OCI-LY3 (cell line): ENCODE measurements around the gene CDC45.
"Not testable (repeated sequence)": the region's sequence is repeated elsewhere in the genome, so short reads cannot be mapped to it uniquely, and the experiment has no call there.

Source experiments
- H2AFZ ChIP-seq: fragments of 200-600, 300-600 bp; shearing (Covaris generic); 2 replicates; pipeline ENCODE4 v1.6.0; 2014; ENCODE audit warnings: antibody characterized with exemption, low read depth, low read length
- H3K27ac ChIP-seq: fragments of 200-600, 300-600 bp; sonication (generic); 2 replicates; pipeline ENCODE4 v1.5.1; 2014; ENCODE audit warnings: mild to moderate bottlenecking, low read length, moderate library complexity, mixed read lengths
- H3K27me3 ChIP-seq: fragments of 200-600, 300-600 bp; sonication (generic); 2 replicates; pipeline ENCODE4 v1.6.1; 2014; ENCODE audit warnings: low read depth, low read length, mixed read lengths
- H3K36me3 ChIP-seq: fragments of 200-600, 300-600 bp; sonication (generic); replicated peaks from 2 replicates; pipeline ENCODE3; 2014; ENCODE audit warnings: low read depth, low read length, mixed read lengths
- H3K4me1 ChIP-seq: fragments of 300-600, 200-600 bp; sonication (generic); 2 replicates; pipeline ENCODE4 v1.6.1; 2014; ENCODE audit warnings: low read length, mixed read lengths
- H3K4me2 ChIP-seq: fragments of 200-600, 300-600 bp; sonication (generic); 2 replicates; pipeline ENCODE4 v1.6.1; 2014; ENCODE audit warnings: low read length, mixed read lengths
- H3K4me3 ChIP-seq: fragments of 300-600, 200-600 bp; sonication (generic); 2 replicates; pipeline ENCODE4 v1.5.1; 2014; ENCODE audit warnings: antibody characterized with exemption, mild to moderate bottlenecking, low read length, moderate library complexity
- H3K79me2 ChIP-seq: fragments of 300-600, 200-600 bp; shearing (Covaris generic); 2 replicates; pipeline ENCODE4 v1.6.1; 2014; ENCODE audit warnings: mild to moderate bottlenecking, low read length, mixed read lengths
- H3K9ac ChIP-seq: fragments of 300-600, 200-600 bp; shearing (Covaris generic); 2 replicates; pipeline ENCODE4 v1.6.0; 2014; ENCODE audit warnings: mild to moderate bottlenecking, low read length, moderate library complexity
- H3K9me3 ChIP-seq: fragments of 200-600, 300-600 bp; shearing (Covaris generic); 2 replicates; pipeline ENCODE4 v1.6.1; 2014; ENCODE audit warnings: low read length, mixed read lengths; ENCODE audit not compliant: insufficient read depth
- H4K20me1 ChIP-seq: fragments of 200-600, 300-600 bp; sonication (generic); 2 replicates; pipeline ENCODE4 v1.6.1; 2016; ENCODE audit warnings: low read length, mixed read lengths; ENCODE audit not compliant: insufficient read depth
- CTCF ChIP-seq: fragments of 200-600, 300-600 bp; sonication (generic); IDR thresholded peaks from 2 replicates; pipeline ENCODE4 v1.5.1; 2014; ENCODE audit warnings: antibody characterized with exemption, low read length, low read depth
- EZH2phosphoT487 ChIP-seq: fragments of 200-600 bp; shearing (Covaris generic); IDR thresholded peaks from 2 replicates; pipeline ENCODE4 v1.6.1; 2018; ENCODE audit warnings: antibody characterized with exemption, mixed run types, low read depth

The CDC45 gene

GRCh38 chr22:19438298-19438697, 41.4 kb upstream of the CDC45 start:
- no peak overlapping the region for H3K4me2 ChIP-seq
- H3K4me3 ChIP-seq: no peak overlapping the region
- H4K20me1 ChIP-seq: peaks cover 18% of the 10 kb centered on the region; the same call in 1 of the 2 replicates
- TF ChIP-seq CTCF (no peak), EZH2phosphoT487 (no peak)
- peaks cover 46% of the 10 kb centered on the region for H3K36me3 ChIP-seq
- H3K9me3 ChIP-seq: no peaks in the 10 kb centered on the region
- H3K9ac ChIP-seq: no peak overlapping the region
- H3K79me2 ChIP-seq: peaks cover 35% of the 10 kb centered on the region
- H3K27me3 ChIP-seq: no peaks in the 10 kb centered on the region
- H2AFZ ChIP-seq: no peak overlapping the region
- H3K27ac ChIP-seq: no peak overlapping the region
- H3K4me1 ChIP-seq: peaks cover 8% of the 10 kb centered on the region

GRCh38 chr22:19440411-19441195, 39.1 kb upstream of the CDC45 start:
- Histone ChIP-seq H3K9me3 (no peaks in the 10 kb centered on the region), H3K27me3 (no peaks in the 10 kb centered on the region), H2AFZ (no peak overlapping the region), H3K27ac (no peak overlapping the region), H3K79me2 (peaks cover 55% of the 10 kb centered on the region), H3K36me3 (peaks cover 56% of the 10 kb centered on the region), H3K4me2 (no peak overlapping the region), H3K4me3 (no peak overlapping the region), H3K9ac (no peak overlapping the region), H4K20me1 (peaks cover 26% of the 10 kb centered on the region; the same call in 1 of the 2 replicates), H3K4me1 (no peaks in the 10 kb centered on the region; the same call in 1 of the 2 replicates)
- TF ChIP-seq CTCF: no peak
- no peak for TF ChIP-seq EZH2phosphoT487

- Histone ChIP-seq H3K79me2 (peaks cover 70% of the 10 kb centered on the region), H2AFZ (no peak overlapping the region), H4K20me1 (peaks cover 33% of the 10 kb centered on the region), H3K36me3 (peaks cover 53% of the 10 kb centered on the region), H3K9ac (no peak overlapping the region), H3K4me1 (peaks cover 7% of the 10 kb centered on the region), H3K4me3 (no peak overlapping the region), H3K4me2 (no peak overlapping the region), H3K9me3 (no peaks in the 10 kb centered on the region), H3K27ac (no peak overlapping the region), H3K27me3 (no peaks in the 10 kb centered on the region)
- TF ChIP-seq CTCF (no peak), EZH2phosphoT487 (no peak)
Observed at GRCh38 chr22:19442166-19442565, 37.6 kb upstream of the CDC45 start.

- H3K4me3 ChIP-seq: no peak overlapping the region
- peaks cover 47% of the 10 kb centered on the region for H3K36me3 ChIP-seq
- H3K4me2 ChIP-seq: no peak overlapping the region
- peaks cover 80% of the 10 kb centered on the region for H3K79me2 ChIP-seq
- no peaks in the 10 kb centered on the region for H3K9me3 ChIP-seq
- H3K27ac ChIP-seq: no peak overlapping the region
- peaks cover 13% of the 10 kb centered on the region for H3K4me1 ChIP-seq
- H4K20me1 ChIP-seq: peaks cover 33% of the 10 kb centered on the region
- no peak overlapping the region for H3K9ac ChIP-seq
- no peak overlapping the region for H2AFZ ChIP-seq
- H3K27me3 ChIP-seq: no peaks in the 10 kb centered on the region
- TF ChIP-seq CTCF (no peak), EZH2phosphoT487 (no peak)
Observed at GRCh38 chr22:19443544-19444211, 36.0 kb upstream of the CDC45 start.

- Histone ChIP-seq H3K36me3 (peaks cover 50% of the 10 kb centered on the region), H3K4me1 (peaks cover 22% of the 10 kb centered on the region), H3K79me2 (peaks cover 80% of the 10 kb centered on the region), H4K20me1 (peaks cover 29% of the 10 kb centered on the region)
- not testable (repeated sequence) for H3K4me3 ChIP-seq, H3K9me3 ChIP-seq, H3K27ac ChIP-seq, H3K27me3 ChIP-seq, H2AFZ ChIP-seq, H3K4me2 ChIP-seq, H3K9ac ChIP-seq
Observed at GRCh38 chr22:19445279-19445982, 34.3 kb upstream of the CDC45 start.
